ENCODE measurements around the gene EOGT.

Gene EOGT

DNA sequence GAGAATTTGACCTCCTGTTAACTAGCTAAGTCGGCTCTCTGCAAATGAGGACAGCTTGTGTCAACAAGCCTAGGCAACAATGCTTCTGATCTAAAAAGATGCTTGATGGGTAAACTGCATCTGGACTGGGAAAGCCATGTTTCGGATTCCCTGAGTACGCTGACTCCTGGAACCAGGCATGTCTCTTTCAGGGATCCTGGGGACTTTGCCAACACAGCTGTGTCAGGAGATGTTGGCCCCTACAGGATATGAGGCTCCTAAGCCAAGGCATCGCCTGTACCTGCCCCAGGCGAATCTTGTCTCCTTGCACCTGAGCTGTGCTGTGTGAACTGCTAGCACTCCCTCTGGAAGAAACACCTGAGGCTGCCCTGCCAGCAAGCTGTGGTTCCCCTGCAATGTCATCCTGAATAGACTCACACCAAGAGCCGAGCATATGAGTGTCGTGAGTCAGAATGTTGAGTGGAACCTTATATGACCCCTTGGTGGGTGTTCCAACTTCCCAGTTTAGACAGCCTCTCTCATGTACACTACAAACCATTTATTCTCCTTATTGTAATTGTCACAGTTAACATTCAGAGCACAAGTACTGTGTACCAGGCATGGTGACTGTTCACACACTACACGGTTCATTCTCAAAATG is 17.0 kb downstream of the EOGT start:
- H3K4me3 Mint-ChIP-seq, result no peak overlapping the region
- H3K27me3 Mint-ChIP-seq, result no peaks in the 10 kb centered on the region
- H3K36me3 Mint-ChIP-seq (ENCODE audit: low read depth), result peaks cover 27% of the 10 kb centered on the region
- no peak for DNase-seq
- H3K4me1 Mint-ChIP-seq, result peaks cover 2% of the 10 kb centered on the region
- no peak overlapping the region for H3K27ac Mint-ChIP-seq
- no peaks in the 10 kb centered on the region for H3K9me3 Mint-ChIP-seq
- peak; percentile 28 for ATAC-seq

DNA sequence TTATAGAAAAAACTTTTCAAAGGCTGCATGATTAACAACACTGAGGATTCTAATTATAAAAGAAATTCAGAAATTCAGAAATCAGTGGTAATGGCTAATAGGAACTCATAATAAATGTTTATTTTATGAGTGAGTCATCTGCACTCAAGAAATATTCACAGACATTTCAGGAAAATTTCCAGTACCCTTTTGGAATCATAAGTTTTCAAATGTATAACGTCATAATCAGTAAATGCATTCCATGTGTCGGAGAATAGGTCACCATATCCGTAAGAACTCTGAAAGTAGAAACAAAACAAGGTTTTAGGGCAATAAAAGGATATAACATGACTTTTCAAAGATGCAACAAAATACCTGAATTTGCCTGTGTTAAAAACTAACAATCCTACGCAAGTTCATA is 24.7 kb downstream of the EOGT start:
- Mint-ChIP-seq H3K4me3 (no peak overlapping the region), H3K4me1 (peaks cover 4% of the 10 kb centered on the region), H3K9me3 (no peaks in the 10 kb centered on the region), H3K27me3 (no peaks in the 10 kb centered on the region), H3K27ac (no peak overlapping the region), H3K36me3 (ENCODE audit: low read depth) (peaks cover 37% of the 10 kb centered on the region)
- ATAC-seq, result no peak
- no peak for DNase-seq

DNA sequence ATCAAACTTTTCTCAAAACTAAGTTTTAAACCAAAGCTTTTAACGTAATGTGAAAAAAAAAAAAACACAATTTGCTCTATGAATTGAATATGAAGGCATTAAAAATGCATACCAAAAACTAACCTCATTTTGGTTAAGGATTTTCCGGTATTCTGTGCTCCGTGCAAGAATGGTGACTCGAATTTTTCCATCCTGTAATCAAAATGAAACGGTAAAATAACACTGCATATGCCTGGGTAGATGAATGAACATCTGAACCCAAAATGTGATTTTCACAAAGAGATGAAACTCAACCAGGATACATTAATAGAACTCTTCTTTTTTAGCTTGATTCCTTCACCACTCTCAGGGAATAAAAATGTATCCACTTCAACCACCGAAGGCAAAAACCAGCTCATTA is 26.2 kb downstream of the EOGT start:
- Mint-ChIP-seq H3K27me3 (no peaks in the 10 kb centered on the region), H3K36me3 (ENCODE audit: low read depth) (peaks cover 32% of the 10 kb centered on the region), H3K27ac (peak overlapping the region; percentile 57), H3K9me3 (no peaks in the 10 kb centered on the region), H3K4me1 (peaks cover 4% of the 10 kb centered on the region), H3K4me3 (no peak overlapping the region)
- ATAC-seq (no peak), DNase-seq (no peak)

DNA sequence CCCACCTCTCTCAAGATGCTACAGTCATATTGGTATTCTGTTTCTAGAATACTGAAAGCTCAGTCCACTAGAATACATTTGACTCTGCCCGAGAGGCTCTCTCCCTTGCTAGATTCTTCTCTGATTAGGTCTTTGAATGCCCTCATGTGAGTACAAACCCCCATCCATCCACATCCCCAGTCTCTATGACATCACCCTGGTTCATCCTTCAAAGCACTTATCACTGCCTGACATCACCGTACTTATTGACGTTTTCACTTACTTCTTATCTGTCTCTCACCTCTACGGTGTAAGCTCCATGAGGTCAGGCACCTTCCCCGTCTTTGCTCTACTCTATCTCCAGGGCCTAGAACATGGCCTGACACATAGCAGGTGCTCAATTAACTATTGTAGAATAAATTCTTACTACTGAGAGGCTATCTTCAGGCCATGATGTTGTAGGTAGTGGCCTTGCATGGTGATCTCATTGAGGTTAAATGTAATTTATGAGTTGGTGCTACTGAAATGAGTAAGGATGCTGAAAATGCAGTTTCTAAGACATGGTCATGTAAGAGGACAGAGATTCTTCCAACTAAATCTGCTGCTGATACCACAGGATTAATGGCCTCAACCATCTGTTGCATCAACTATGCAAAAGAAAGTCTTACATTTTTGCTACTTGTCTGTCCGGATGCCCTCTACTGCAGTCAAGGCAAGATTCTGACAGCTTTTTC is 26.8 kb downstream of the EOGT start:
- H3K27ac Mint-ChIP-seq, result no peak overlapping the region
- ATAC-seq, result no peak

DNA sequence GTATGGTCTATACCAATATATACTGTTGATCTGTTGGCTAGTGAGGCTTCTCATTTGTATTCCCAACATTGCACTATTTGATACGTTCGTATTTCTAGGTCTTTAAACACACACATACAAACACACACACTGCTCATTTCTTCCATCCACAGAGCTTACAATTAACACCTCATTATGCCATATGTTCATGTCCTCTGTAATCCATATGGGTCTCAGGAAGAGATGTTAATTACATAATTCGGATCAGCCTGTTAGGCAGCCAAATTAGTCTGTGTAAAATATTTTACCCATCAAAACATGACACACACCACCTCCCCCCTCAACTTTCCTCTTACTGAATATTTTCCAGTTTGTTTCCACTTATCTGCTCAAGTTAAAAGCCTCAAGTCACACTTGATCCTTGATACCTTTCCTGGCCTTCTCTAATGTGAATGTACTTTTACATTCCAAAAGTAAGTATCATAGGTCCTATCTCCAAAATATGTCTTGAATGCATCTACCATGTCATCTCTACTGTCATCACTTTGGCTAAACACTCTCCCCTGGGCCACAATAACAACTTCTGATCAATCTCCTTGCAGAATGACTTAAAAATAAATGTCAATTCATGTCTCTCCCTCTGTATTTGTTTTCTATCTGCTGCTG is 28.2 kb downstream of the EOGT start:
- Mint-ChIP-seq H3K27ac (no peak overlapping the region), H3K4me3 (no peak overlapping the region), H3K27me3 (no peaks in the 10 kb centered on the region), H3K9me3 (no peaks in the 10 kb centered on the region), H3K36me3 (ENCODE audit: low read depth) (peaks cover 41% of the 10 kb centered on the region), H3K4me1 (peaks cover 4% of the 10 kb centered on the region)
- ATAC-seq, result no peak
- no peak for DNase-seq

More for the DNA sequence above, 26.8 kb downstream of the EOGT start:
- no peaks in the 10 kb centered on the region for H3K9me3 Mint-ChIP-seq
- H3K27me3 Mint-ChIP-seq, result no peaks in the 10 kb centered on the region
- peaks cover 4% of the 10 kb centered on the region for H3K4me1 Mint-ChIP-seq
- peaks cover 32% of the 10 kb centered on the region for H3K36me3 Mint-ChIP-seq (ENCODE audit: low read depth)
- DNase-seq, result no peak
- no peak overlapping the region for H3K4me3 Mint-ChIP-seq

DNA sequence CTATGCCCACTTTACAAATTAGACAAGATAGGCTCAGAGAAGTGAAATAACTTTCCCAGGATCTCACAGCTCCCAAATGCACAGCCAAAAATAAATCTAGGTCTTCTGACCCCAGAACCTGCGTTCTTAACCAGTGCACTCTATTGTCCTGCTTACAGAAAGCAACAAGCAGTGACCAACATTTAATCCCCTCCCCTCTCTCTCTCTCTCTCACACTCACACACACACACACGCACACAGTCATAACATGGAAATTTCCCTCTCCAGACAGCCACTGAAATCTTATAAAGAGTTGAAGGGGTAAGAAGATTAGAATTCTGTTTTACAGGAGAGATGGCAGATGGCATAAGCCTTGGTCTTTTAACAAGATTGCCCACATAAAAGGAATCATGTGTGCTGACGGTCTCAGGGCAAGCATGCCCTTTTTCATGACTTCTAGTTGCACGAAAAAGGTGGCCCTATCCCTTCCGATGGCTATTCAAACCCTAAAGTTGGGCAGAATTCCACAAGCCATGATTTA is 29.4 kb downstream of the EOGT start:
- Mint-ChIP-seq H3K27me3 (no peaks in the 10 kb centered on the region), H3K27ac (no peak overlapping the region), H3K36me3 (ENCODE audit: low read depth) (peaks cover 45% of the 10 kb centered on the region), H3K4me3 (no peak overlapping the region), H3K4me1 (peaks cover 4% of the 10 kb centered on the region), H3K9me3 (no peaks in the 10 kb centered on the region)
- no peak for DNase-seq
- ATAC-seq, result no peak

DNA sequence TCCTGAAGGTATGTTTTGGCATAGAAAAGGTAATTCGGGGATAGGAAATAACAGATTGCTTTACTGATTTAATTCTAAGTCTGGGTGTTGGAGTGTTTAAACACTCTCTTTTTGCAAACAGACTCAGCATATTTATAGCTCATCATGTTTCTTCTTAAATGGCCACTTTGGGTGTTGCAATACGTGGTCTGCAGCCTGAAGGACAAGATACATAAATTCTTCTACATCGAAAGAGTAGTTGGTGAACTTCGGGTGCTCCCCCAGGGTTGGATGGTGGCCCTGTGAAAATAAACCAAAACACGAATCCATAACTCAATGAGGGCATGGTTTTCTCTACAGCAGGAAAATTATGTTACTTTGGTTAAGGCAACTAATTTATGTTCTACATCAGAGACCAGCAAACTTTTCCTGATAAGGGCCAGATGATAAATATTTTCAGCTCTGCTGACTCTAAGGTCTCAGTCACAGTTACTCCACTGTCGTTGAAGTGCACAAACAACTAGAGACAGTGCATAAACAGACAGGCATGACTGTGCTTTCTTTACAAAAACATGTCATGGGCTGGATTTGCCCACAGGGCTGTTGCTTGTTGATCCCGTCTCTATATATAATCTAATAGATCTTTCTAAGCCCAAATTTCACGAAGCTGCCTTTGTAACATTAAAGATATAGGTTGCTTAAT is 35.9 kb downstream of the EOGT start:
- Mint-ChIP-seq H3K36me3 (ENCODE audit: low read depth) (peaks cover 22% of the 10 kb centered on the region), H3K4me1 (no peaks in the 10 kb centered on the region), H3K9me3 (no peaks in the 10 kb centered on the region), H3K27me3 (no peaks in the 10 kb centered on the region), H3K27ac (no peak overlapping the region), H3K4me3 (no peak overlapping the region)
- DNase-seq (no peak), ATAC-seq (no peak)

DNA sequence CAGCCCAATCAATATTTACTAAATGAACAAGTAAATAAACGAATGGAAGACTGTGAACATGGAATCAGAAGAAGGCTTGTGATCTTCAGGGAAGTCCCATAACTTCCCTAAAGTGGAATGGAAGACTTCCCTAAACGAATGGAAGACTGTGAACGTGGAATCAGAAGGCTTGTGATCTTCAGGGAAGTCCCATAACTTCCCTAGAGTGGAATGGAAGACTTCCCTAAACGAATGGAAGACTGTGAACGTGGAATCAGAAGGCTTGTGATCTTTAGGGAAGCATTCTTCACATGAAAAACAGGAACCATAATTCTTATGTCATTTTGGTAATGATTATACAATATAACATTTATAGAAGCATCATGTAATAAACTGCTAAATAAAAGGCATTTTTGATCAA is 38.8 kb downstream of the EOGT start:
- Mint-ChIP-seq H3K4me3 (no peak overlapping the region), H3K4me1 (no peaks in the 10 kb centered on the region), H3K9me3 (no peaks in the 10 kb centered on the region), H3K36me3 (ENCODE audit: low read depth) (peaks cover 12% of the 10 kb centered on the region), H3K27ac (no peak overlapping the region), H3K27me3 (peaks cover 7% of the 10 kb centered on the region)
- no peak for DNase-seq
- ATAC-seq, result no peak

DNA sequence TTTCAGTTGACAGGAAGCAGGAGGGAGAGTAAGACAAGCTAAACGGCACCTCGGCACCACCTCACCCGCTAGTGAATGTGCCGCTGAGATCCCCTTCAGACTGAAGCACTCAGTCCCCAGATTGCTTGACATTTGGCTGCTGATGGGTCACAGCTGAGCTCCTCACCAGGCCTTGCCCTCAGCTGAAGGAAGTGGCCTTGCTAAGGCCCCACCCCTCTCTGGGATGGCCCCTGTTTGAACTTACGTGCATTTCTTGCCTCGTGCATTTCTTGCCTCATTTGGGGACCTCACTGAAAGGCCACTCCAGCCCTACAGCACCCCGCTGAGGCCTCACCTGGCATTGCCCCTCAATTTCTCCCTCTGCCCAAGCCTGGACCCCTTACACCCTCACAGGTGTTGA is 39.8 kb downstream of the EOGT start:
- H3K27ac Mint-ChIP-seq, result no peak overlapping the region
- DNase-seq (no peak), ATAC-seq (no peak)
- no peak overlapping the region for H3K4me3 Mint-ChIP-seq
- no peaks in the 10 kb centered on the region for H3K9me3 Mint-ChIP-seq
- H3K4me1 Mint-ChIP-seq, result no peaks in the 10 kb centered on the region
- peaks cover 7% of the 10 kb centered on the region for H3K27me3 Mint-ChIP-seq
- H3K36me3 Mint-ChIP-seq (ENCODE audit: low read depth), result peaks cover 5% of the 10 kb centered on the region

DNA sequence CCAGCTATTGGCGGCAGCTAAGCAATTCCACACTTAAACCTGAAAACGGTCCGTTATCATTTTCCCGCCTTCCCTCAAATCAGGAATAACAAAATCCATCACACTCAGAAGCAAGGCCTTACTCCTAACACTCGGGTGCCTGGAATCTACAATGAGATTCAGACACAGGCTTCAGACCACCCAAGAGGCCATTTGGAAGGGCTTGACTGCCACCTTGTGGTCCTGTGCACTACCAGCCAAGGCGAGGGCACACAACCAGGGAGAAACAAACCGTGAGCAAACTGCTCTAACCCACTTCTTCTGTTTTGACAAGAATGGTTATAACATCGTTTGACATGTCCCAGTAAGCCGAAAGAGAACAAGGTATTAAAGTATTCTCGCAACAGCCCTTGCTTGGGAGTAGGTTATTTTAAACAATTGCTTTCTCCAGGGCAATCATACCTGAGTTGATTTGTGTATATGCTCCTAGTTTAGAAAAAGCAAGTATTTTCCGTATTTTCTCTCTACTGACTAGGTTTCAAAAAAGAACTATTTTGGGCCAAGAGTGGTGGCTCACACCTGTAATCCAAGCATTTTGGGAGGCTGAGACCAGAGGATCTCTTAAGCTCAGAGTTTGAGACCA is 41.0 kb downstream of the EOGT start:
- peak; percentile 59 for DNase-seq
- no peaks in the 10 kb centered on the region for H3K4me1 Mint-ChIP-seq
- H3K9me3 Mint-ChIP-seq, result no peaks in the 10 kb centered on the region
- H3K36me3 Mint-ChIP-seq (ENCODE audit: low read depth), result peaks cover 2% of the 10 kb centered on the region
- no peak overlapping the region for H3K27ac Mint-ChIP-seq
- no peak overlapping the region for H3K4me3 Mint-ChIP-seq
- H3K27me3 Mint-ChIP-seq, result peaks cover 7% of the 10 kb centered on the region
- ATAC-seq, result peak; percentile 66

DNA sequence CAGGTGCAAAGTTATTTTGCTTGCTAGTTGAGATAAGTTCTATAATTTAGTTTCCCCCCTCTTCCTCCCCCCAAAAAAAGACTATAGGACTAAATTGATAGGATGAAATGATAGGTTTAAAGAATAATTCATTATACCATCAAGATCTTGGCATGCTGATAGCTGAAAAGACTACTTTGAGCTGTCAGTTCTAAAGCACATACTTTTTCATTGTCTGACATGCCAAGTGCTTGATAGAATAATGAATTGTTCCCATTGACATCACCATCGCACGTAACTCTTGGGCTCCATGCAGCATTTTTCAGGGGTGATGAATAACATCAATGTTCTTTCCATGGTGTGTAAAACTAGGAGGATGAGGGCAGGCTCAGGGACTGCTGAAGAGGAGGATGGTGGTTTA is 48.8 kb downstream of the EOGT start:
- no peaks in the 10 kb centered on the region for H3K4me1 Mint-ChIP-seq

DNA sequence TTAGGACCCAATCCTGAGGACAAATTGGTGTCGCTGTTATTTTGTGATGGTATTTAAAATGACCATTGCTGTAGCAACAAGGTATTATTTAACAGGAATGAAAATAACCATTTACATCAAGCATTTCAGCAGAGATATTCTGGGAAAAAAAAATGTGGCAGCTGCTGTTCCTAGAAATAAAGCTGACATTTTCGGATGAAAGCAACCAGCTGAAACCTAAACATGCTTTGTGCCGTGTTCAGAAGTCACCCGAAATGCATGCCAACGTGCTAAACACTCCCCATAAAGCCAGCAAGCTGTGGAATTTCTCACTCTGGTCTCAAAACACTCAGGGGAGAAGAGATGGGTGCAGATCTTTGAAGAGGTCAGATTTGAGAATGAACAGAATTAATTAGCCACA is 49.6 kb downstream of the EOGT start:
- DNase-seq, result no peak
- Mint-ChIP-seq H3K27me3 (peaks cover 25% of the 10 kb centered on the region), H3K4me1 (no peaks in the 10 kb centered on the region), H3K27ac (no peak overlapping the region), H3K4me3 (no peak overlapping the region), H3K36me3 (ENCODE audit: low read depth) (no peaks in the 10 kb centered on the region), H3K9me3 (no peaks in the 10 kb centered on the region)
- ATAC-seq, result no peak

More for the DNA sequence above, 48.8 kb downstream of the EOGT start:
- Mint-ChIP-seq H3K27ac (no peak overlapping the region), H3K9me3 (no peaks in the 10 kb centered on the region), H3K27me3 (peaks cover 17% of the 10 kb centered on the region), H3K36me3 (ENCODE audit: low read depth) (no peaks in the 10 kb centered on the region), H3K4me3 (no peak overlapping the region)
- ATAC-seq (no peak), DNase-seq (no peak)

DNA sequence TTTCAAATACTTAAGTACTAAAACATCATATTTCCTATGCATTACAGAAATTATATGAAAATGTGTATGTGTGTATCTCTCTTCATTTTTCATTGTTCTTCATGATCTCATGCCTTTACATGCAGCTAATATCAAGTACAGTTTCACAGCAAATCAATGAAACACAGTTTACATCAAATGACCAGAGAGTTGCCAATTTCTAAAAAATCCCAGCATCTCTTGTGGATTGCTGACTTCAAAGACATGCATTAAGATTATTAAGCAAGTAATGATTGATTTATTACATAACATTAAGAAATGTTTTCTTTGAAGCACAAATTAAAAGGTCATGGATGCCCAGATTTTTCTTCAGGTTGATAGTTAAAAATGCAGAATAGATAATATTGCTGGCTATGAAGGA is 50.1 kb downstream of the EOGT start:
- Mint-ChIP-seq H3K4me1 (no peaks in the 10 kb centered on the region), H3K36me3 (ENCODE audit: low read depth) (no peaks in the 10 kb centered on the region), H3K27ac (no peak overlapping the region), H3K27me3 (peaks cover 25% of the 10 kb centered on the region), H3K4me3 (no peak overlapping the region), H3K9me3 (no peaks in the 10 kb centered on the region)
- DNase-seq (no peak), ATAC-seq (no peak)

DNA sequence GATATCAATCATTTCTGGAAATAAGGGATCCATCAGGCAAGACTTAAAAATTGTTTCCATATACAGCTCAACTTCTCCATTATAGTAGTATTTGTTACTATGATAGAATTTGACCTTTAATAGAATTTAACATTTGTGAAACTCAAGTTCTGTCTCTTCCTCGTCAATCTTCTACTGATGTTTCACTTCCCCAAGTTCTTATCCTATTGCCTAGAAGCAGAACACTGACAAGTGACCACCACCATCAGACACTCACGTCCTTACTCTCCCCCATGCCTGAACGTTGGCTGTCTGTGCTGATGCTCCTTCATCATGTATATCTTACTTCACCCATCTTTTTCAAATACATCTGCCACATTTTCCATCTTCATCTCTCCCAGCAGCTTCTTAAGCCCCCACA is 54.6 kb downstream of the EOGT start:
- H3K4me3 Mint-ChIP-seq, result no peak overlapping the region
- DNase-seq, result no peak
- no peaks in the 10 kb centered on the region for H3K4me1 Mint-ChIP-seq
- H3K36me3 Mint-ChIP-seq (ENCODE audit: low read depth), result no peaks in the 10 kb centered on the region
- peaks cover 33% of the 10 kb centered on the region for H3K27me3 Mint-ChIP-seq
- ATAC-seq, result no peak
- no peaks in the 10 kb centered on the region for H3K9me3 Mint-ChIP-seq
- no peak overlapping the region for H3K27ac Mint-ChIP-seq

Data from activated naive CD8-positive, alpha-beta T cell treated with anti-CD3 and anti-CD28 coated beads, Interleukin-2, amount 50 U/mL, for 24 hours (primary cell).